ENCODE results near the gene AQP3.
A peak's percentile ranks its signal among the peaks of the same experiment; 100 is the strongest.
"Not testable (repeated sequence)": the region's sequence is repeated elsewhere in the genome, so short reads cannot be mapped to it uniquely, and the experiment has no call there.

Gene AQP3

DNA sequence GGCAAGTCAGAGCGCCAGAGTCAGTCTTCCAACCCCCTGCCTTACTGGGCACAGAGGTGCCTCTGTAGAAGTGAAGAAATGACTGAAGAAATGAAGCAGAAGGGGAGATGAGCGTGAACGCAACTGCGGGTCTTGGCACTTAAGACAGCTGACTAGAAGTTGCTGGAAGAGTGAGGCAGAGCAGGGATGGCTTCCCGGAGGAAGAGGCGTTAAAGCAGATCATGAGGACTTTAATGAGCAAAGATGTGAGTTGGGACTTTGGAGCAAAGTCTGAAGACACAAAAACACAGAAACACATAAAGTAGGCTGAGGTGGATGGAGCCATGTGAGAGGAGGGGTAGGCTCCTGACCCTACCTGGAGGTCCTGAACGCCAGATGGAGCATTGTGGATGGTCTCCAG lies 7.2 kb downstream of the AQP3 start:
- DNase-seq (ENCODE audit: low spot score) = no peak

DNA sequence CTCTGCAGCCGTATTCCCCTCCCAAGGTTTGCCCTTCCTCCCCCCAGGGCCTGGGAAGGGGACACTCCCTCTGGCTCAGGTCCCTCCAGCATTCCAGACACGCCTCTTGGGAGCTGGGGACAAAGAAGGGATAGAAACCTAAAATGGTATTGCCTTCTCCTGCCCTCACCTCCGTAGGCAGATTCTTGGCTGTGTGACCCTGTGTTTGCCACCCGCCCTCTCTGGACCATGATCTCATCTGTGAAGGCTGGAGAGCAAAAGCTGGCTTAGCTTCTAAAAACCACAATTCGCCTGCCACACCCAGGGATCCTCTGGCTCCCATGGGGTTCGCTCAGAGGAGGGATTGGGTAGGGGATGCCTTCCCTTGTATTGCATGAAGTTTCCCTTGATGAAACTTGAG lies 7.7 kb downstream of the AQP3 start:
- DNase-seq (ENCODE audit: low spot score) = no peak

DNA sequence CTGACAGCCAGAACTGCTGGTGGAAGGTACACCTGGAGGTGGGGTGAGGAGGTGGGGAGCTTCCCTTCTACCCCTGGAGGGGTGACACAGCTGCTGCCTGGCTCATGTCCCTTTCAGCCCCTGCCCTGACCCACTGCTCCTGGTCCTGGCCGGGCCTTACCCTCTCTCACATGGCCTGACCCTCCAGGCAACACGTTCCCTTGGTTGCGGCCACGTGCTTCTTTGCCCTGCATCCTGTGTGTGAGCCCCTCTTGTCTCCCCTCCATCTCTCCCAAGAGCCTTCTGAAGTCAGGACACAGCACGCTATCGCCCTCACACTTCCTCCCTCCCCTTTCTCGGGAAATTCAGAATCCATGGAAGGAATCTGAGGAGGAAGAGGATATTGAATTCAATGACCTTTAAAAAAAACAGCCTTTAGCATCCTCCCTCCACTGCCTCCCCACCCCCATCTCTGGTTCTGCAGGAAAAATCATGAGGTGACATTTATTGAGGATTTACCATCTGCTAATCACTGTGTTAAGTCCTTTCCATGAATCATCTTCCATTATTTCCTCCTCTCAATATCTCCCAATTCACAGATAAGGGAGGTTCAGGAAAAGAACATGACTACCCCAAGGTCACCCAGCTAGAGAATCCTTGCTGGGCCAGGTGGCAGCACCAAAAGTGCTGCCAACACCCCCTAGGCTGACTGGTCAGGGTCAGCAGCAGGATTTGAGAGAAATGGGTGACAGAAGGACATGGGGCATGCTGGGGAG lies 8.3 kb downstream of the AQP3 start:
- DNase-seq (ENCODE audit: low spot score) = no peak

DNA sequence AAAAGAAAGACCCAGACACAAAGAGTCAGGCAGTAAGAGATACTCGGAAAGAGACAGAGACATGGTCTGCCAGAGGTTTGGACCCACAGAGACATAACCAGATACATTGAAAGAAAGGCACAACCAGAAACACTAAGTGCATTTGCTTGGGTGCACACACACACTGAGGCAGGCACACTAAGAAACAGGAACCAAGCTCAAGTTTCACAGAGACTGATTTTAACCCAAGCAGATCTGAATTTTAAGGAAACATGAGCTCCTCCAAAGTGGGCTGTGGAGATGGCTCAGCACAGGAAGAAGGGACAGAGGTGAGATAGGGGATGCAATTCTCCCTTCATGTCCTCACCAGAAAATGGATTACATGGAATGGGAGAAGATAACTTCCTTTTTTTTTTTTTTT lies 9.5 kb downstream of the AQP3 start:
- DNase-seq (ENCODE audit: low spot score) = no peak

DNA sequence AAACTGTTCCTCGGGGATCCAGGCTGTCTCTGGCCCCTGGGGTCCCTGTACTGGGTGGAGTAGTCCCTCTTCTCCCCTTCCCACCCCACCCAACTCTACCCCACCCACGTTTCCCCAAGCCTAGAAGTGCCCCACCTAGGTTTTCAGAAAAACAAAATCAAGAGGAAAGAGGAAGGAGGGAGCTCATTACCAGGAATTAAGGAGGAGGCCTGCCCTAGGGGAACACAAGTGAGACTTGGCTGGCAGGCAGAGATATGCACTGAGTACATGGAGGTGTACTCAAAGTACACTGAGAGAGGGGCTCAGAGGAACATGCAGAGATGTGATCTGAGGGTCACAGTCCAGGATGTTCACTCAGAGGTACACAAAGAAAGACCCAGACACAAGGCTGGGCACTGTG lies 10.2 kb downstream of the AQP3 start:
- no peak for DNase-seq (ENCODE audit: low spot score)

DNA sequence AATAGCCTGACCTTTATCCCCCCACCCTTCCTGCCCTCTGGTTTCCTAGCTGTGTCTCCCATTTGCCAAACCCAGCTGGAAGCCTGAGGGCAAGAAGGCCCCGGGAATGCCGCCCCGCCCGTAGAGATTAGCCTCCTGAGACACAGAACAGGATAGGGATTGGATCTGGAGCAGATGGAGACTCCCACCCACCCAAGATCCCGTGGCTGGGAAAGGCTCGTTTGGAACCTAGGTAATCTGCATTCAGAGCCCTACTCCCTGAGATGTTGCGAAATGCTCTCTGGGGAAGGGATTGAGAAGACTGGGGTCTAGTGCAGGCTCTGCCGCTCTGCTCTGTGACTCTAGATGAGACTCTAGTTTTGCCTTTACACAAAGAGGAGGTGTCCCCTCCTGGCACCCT lies 10.9 kb downstream of the AQP3 start:
- no peak for DNase-seq (ENCODE audit: low spot score)

DNA sequence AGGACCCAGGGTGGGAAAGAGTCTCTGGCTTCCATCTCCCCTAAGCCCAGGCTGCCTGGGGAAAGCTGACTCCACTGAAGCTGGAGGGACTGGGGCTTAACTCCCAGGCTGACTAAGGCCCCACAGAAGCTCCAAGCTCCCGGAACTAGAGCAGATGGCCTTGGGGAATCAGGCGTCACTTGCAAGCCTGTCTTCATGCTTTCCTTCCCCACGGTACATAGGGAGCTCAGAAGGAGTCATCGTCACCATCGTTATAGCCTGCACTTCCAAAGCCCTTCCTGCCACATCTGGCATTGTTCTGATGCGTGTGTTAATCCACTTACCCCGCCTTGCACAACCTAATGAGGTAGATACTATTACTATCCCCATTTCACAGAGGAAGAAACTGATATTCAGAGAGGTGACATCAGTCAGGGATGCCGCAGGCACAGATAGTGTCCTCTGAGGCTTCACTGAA lies 11.5 kb downstream of the AQP3 start:
- DNase-seq (ENCODE audit: low spot score) = peak; percentile 25

DNA sequence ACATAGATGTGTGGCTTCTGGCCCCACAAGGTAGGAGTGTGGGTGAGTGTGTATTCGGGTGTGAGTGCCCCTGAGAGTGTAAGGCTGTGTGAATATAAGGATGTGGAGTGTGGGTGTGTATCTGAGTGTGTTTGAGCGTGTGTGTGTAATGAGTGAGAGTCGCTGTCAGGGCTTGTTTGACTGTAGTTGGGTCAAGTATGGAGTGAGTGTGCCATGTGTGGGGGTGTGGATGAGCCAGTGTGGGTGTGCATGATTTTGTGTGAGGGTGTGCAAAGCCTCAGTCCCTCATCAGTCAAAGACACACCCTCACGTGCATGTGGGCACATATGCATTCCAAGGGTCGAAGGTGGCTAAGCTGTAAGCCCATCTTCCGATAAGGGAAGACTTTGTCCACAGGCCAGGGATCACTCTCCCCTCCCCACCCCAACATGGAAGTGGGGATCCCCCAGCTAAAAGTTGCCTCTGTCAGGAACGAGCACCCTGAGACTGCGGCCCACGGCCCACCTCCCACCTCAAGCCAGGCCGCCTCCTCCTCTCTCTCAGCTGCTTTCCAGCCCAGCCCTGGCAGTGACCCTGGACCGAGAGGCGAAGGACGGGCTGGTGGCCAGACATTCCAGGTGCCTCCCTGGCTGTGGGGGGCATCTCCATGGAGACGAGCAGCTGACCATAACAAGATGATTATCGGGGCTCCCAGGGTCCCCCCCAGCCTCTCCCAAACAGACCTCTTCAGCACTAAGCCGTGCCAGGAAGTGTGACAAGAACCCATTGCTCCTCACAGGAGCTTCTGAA lies 12.9 kb downstream of the AQP3 start:
- DNase-seq (ENCODE audit: low spot score) = no peak

DNA sequence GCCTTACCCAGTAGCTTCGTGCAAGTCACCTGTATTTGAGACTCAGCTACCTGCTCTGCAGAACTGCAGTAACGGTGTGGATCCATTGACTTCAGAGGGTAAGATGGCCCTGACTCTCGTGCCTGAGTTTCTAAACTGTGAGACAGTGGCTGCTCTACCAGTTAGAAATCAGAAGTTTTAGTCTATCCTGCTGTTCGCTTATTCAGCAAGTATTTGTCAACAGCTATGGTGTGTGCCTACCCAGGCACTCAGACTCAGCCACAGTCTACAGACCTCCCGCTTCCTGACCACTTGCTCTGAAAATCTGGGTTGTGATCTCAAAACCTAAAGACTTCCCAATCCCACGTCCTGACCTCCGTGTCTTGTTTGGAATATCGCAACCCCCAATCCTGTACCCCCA lies 13.5 kb downstream of the AQP3 start:
- no peak for DNase-seq (ENCODE audit: low spot score)

DNA sequence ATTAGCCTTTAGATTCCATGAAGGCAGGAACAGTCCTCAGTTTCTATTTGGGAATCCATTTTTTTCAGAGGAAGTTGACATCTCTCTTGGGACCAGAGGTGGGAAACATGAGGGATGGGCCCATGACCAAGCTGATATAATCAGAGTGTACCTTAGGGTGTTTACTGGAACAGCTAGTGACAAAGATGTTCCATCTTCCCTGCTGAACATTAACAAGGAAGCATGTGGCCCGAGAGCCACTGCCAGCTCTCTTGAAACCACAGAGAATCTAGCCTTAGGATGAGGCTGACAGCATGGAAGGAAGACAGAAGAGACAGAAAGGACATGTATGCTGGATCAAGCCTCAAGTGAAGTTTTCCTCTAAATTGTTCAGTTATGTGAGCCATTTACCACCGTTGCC lies 16.0 kb downstream of the AQP3 start:
- no peak for DNase-seq (ENCODE audit: low spot score)

DNA sequence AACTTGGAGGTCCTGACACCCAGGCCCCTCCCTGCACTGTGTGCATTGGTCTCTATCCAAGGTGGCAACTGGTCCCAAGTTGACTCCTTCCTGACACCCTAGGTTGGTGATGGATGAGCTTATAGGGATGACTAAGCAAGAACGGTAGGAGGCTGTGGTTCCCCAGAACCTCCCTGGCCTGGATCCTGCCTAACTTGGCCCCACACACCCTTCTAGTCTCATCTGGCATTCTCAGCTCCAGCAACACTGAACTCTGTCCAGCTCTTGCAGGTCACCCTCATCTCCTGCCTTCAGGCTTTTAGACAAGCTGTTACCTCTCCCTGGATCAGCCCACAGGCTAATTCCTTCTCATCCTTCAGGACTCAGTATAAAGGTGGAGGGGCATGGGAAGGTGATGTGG lies 16.5 kb downstream of the AQP3 start:
- DNase-seq (ENCODE audit: low spot score) = no peak

DNA sequence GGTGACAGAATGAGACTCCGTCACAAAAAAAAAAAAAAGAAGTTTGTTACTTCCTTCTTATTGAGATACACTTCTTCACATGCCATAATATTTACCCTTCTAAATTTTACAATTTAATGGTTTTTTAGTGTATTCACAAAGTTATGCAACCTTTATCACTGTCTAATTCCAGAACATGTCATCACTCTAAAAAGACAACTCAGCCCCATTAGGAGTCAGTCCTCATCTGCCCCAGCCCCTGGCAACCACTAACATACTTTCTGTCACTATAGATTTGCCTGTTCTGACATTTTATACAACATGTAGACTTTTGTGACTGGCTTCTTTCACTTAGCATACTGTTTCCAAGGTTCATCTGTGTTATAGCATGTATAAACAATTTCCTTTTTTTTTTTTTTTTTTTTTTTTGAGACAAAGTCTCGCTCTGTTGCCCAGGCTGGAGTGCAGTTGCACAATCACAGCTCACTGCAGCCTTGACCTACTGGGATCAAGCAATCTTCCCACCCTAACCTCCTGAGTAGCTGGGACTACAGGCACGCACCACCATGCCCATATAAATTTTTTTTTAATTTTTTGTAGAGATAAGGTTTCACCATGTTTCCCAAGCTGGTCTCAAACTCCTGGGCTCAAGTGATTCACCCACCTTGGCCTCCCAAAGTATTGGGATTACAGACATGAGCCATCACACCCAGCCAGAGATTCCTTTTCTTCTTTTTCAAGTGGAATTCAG lies 18.0 kb downstream of the AQP3 start:
- no peak for DNase-seq (ENCODE audit: low spot score)

DNA sequence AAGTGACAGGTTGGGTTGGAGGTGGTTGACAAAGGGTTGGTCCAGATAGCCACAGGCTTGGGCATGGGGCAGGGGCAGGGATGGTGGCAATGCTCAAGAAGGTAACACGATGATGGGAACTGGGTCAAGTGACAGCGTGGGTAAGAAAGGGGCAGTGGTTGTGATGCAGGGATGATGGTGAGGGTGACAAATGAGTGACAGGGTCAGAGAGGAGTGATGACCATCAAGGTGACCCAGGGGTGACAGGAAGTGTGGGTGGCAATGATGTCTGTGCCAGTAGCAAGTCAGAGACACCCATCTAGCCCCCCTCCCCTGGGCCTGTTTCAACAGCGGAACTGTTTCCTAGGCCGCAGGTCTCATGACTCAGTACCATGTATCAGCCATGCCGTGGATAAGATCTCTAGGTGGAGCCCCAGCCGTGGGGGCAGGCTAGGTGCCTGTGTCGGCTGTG lies 20.5 kb downstream of the AQP3 start:
- DNase-seq (ENCODE audit: low spot score) = no peak

DNA sequence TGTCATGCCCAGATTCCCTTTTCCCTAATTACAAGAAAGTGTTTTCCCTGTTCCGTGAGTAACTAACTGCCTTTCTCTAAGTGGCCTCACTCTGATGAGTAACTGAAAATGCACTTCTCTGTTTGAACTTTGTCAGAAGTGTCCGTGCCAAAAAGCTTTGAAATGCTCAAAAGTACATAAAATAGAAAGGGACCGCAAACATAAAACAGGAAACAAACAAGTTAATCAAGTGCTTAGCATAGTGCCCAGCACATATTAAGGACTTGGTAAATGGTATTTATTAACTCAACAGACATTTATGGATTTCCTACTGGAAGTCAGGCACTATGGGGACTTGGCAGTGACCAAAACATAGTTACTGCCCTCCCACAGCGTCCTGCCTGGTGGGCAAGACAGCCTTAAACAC lies 22.3 kb downstream of the AQP3 start:
- DNase-seq (ENCODE audit: low spot score) = no peak

DNA sequence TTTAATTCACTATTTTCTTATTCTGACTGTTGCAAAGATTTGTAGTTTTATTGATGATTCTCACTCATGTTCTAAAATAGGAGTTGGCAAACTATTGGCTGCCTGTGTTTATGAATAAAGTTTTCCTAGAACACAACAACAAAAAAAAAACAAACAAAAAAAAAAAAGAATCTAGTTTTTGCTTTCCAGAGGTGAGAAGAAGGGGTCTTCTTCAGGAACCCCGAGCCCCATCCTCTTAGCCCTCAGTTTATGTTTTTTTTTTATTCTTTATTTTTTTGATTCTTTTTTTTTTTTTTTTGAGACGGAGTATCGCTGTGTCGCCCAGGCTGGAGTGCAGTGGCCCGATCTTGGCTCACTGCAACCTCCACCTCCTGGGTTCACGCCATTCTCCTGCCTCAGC lies 22.9 kb downstream of the AQP3 start:
- DNase-seq (ENCODE audit: low spot score) = not testable (repeated sequence)

DNA sequence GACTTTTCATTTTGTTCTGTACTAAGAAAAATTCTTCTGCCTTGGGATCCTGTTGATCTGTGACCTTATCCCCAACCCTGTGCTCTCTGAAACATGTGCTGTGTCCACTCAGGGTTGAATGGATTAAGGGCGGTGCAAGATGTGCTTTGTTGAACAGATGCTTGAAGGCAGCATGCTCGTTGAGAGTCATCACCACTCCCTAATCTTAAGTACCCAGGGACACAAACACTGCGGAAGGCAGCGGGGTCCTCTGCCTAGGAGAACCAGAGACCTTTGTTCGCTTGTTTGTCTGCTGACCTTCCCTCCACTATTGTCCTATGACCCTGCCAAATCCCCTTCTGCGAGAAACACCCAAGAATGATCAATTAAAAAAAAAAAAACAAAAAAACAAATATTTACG lies 23.4 kb downstream of the AQP3 start:
- not testable (repeated sequence) for DNase-seq (ENCODE audit: low spot score)

DNA sequence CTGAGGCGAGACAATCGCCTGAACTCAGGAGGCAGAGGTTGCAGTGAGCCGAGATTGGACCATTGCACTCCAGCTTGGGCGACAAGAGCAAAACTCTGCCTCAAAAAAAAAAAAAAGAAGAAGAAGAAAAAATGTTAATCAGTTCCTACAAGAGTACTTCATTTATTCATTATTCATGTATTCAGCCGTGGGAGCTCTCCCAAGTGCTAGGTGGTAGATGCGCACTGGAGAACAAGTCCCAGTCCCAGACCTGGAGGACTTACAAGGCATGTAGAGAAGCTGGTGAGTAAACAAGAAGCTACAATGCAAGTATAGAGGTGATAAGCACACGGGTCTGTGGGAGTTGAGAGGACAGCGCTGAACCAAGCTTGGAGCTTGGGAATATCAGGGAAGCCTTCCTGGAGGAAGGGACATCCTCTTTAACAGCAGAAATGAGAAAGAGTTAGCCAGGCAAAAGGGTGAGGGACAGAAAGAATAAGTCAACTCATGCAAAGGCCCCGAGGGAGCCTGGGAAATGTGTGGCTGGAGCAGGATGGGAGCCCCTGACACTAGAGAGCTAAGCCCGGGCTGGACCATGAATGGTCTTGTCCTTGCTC lies 27.6 kb downstream of the AQP3 start:
- DNase-seq (ENCODE audit: low spot score) = no peak

DNA sequence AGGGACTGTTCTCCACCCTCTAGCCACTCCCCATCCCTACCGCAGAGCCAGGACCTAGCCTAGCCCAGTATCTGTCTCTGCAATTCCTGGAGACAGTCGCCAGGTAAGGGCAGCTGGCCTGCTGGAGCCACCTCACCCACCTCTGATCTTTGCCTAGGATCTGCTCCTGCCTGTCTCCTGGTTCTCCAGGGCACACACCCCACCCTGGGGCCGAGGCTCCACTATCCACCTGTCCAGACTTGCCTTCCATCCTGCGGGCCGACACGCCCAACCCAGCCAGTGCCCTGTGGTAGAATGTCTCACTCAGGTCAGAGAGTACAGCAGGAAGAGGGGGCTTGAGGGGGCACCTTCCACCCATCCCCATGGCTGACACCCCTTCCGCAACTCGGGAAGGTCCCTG lies 29.3 kb downstream of the AQP3 start:
- DNase-seq (ENCODE audit: low spot score) = no peak

DNA sequence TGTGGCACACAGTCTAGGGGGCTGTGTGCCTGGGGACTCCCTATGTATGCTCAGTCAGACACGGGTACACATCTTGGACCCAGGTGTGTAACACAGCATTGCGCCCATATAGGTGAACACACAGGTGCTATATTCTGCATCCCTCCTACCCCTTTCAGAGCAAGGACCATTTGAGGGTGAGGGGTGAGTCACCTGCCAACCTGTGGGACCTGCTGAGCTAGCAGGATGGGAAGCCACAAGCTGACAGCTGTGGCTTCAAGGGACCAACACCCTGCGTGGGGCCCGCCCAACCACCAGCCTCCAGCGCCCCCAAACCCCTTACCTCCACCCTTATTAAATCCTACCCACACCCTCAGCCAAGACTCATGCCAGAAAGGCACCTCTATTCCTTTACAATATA lies 30.4 kb downstream of the AQP3 start:
- DNase-seq (ENCODE audit: low spot score) = no peak

DNA sequence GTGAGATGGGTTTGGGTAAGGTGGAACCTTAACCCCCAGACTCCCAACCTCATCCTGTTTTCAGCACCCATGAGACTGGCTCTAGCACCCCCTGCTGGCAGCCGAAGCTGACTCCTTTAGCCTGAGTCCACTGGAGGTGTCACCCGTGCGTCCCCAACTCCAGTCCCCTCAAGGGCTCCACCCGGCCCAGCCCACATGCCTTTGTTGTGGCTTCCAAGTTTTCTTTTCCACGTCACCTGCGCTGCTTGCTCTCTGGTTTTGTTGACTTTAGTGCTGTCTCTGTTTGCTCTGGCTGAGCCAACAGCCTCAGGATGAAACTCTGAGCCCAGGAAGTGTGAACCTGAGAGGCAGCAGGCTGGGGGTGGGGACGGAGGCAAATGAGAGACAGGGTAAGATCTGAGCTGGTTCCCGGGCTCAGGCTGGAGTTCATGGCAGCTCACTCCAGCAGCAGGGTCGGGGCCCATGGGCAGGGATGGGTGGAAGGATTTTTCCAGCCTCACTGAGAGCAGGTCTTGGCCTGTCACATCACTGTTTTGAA lies 31.8 kb downstream of the AQP3 start:
- DNase-seq (ENCODE audit: low spot score) = peak; percentile 41

DNA sequence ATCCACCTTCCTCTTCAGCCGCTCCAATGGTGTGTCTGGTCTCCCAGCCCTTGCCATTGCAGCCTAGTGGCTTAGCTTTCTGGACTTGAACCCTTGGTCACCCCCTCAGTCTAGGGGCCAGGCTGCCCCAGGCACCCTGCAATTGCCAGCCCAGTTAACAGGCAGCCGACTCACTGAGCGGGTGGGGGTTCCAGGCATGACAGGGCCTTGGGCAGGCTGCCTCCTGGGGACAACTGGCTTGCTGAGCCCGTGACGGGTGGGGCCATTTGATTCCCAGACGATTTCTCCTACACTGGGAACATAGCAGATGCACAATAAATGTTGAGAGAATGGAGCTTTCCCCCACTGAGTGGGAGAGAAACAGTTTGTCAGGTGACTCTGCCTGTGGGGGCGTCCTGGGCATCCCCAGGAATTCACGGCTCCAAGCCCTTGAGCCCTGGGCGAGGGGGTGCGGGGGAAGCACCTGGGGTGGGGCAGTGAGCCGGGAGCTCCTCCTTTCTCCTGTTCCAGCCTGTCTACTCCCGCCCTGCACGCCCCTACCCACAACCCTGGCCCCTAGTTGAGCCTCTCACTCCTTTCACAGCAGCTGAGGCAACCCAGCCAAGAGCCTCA lies 32.4 kb downstream of the AQP3 start:
- no peak for DNase-seq (ENCODE audit: low spot score)

DNA sequence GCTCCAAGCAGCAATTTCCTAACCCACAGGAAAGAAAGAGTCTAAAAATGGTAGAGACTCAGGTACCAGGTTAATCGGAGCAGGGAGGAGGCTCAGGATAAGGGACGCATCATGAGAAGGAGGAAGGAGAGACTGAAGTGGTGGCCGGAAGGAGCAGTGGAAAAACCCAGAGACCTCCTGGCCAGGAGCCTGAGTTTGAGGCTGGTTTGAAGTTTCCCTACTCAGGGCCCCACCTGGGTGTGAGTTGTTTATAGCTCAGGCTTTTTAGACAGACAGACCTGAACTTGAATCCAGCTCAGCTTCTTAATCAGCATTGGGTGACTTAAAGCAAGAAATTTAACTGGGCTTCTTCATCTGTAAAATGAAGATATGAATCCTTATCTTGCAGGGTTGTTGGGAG lies 33.1 kb downstream of the AQP3 start:
- DNase-seq (ENCODE audit: low spot score) = no peak

Data from Ammon's horn (tissue), 1 donor.